DMS153 treated with DMSO at 0.1 percent for 48 hours (cell line): ENCODE results near the gene RFX2.
"Not testable (repeated sequence)": the region's sequence is repeated elsewhere in the genome, so short reads cannot be mapped to it uniquely, and the experiment has no call there.

Experiments used
- DNase-seq: peaks from one replicate; lab custom pipeline; 2025; ENCODE audit not compliant: unreplicated experiment; lab: John Stamatoyannopoulos, UW

The RFX2 gene

GRCh38 chr19:6076675-6077463, 33.4 kb downstream of the RFX2 start:
- no peak for DNase-seq

- DNase-seq, result no peak
Observed at GRCh38 chr19:6076291-6076665, 34.0 kb downstream of the RFX2 start.

- DNase-seq, result no peak
Observed at GRCh38 chr19:6074709-6075403, 35.4 kb downstream of the RFX2 start.

- DNase-seq, result no peak
Observed at GRCh38 chr19:6073858-6074708, 36.2 kb downstream of the RFX2 start.

GRCh38 chr19:6073233-6073632, 37.1 kb downstream of the RFX2 start:
- DNase-seq, result not testable (repeated sequence)

GRCh38 chr19:6071875-6072274, 38.4 kb downstream of the RFX2 start:
- DNase-seq, result no peak

GRCh38 chr19:6070720-6071485, 39.4 kb downstream of the RFX2 start:
- DNase-seq, result no peak

- DNase-seq, result no peak
Observed at GRCh38 chr19:6070207-6070681, 40.1 kb downstream of the RFX2 start.

GRCh38 chr19:6069268-6069791, 41.0 kb downstream of the RFX2 start:
- no peak for DNase-seq

GRCh38 chr19:6068711-6069110, 41.6 kb downstream of the RFX2 start:
- no peak for DNase-seq

- DNase-seq, result no peak
Observed at GRCh38 chr19:6067975-6068374, 42.3 kb downstream of the RFX2 start.

GRCh38 chr19:6066661-6067646, 43.3 kb downstream of the RFX2 start:
- DNase-seq, result peak; percentile 98

- DNase-seq, result peak; percentile 75
Observed at GRCh38 chr19:6065685-6066374, 44.5 kb downstream of the RFX2 start.

GRCh38 chr19:6064336-6065073, 45.8 kb downstream of the RFX2 start:
- no peak for DNase-seq

- DNase-seq, result no peak
Observed at GRCh38 chr19:6063576-6064335, 46.5 kb downstream of the RFX2 start.

- no peak for DNase-seq
Observed at GRCh38 chr19:6062961-6063575, 47.2 kb downstream of the RFX2 start.

- no peak for DNase-seq
Observed at GRCh38 chr19:6062274-6062673, 48.0 kb downstream of the RFX2 start.
